Loucy (cell line): ENCODE data around the gene ASPDH.

Experiments used
- H2AFZ ChIP-seq: fragments of 200-600 bp; sonication (generic); 2 replicates; pipeline ENCODE4 v1.6.0; 2016; ENCODE audit warnings: antibody characterized with exemption, mild to moderate bottlenecking, low read length, moderate library complexity
- H3F3A ChIP-seq: fragments of 200-600 bp; 2 replicates; pipeline ENCODE4 v1.6.0; 2016; ENCODE audit warnings: antibody characterized with exemption, low read depth, mild to moderate bottlenecking
- H3K27me3 ChIP-seq: fragments of 200-600 bp; sonication (generic); 2 replicates; pipeline ENCODE4 v1.6.1; 2014; ENCODE audit warnings: low read length, mild to moderate bottlenecking; ENCODE audit not compliant: insufficient read depth, poor library complexity, severe bottlenecking
- H3K36me3 ChIP-seq: fragments of 200-600 bp; sonication (generic); 2 replicates; pipeline ENCODE4 v1.6.1; 2016; ENCODE audit warnings: low read length; ENCODE audit not compliant: insufficient read depth
- H3K4me1 ChIP-seq: fragments of 200-600 bp; sonication (generic); 2 replicates; pipeline ENCODE4 v1.5.1; 2014; ENCODE audit warnings: low read length, mild to moderate bottlenecking; ENCODE audit not compliant: insufficient read depth, poor library complexity, severe bottlenecking
- H3K4me2 ChIP-seq: fragments of 200-600 bp; sonication (generic); 2 replicates; pipeline ENCODE4 v1.6.0; 2014; ENCODE audit warnings: antibody characterized with exemption, low read length, low read depth, mild to moderate bottlenecking; ENCODE audit not compliant: poor library complexity, severe bottlenecking
- H3K4me3 ChIP-seq: fragments of 200-600 bp; sonication (generic); 2 replicates; pipeline ENCODE4 v1.5.1; 2014; ENCODE audit warnings: low read length, mild to moderate bottlenecking, mixed read lengths; ENCODE audit not compliant: poor library complexity, severe bottlenecking
- H3K79me2 ChIP-seq: fragments of 200-600 bp; sonication (generic); 2 replicates; pipeline ENCODE4 v1.6.1; 2014; ENCODE audit warnings: low read length; ENCODE audit not compliant: insufficient read depth
- H3K9ac ChIP-seq: fragments of 200-600 bp; sonication (generic); 2 replicates; pipeline ENCODE4 v1.6.0; 2014; ENCODE audit warnings: mild to moderate bottlenecking, low read depth, low read length, moderate library complexity; ENCODE audit not compliant: poor library complexity, severe bottlenecking
- H3K9me2 ChIP-seq: fragments of 200-600 bp; sonication (generic); replicated peaks from 2 replicates; pipeline ENCODE4 v1.6.1; 2016; ENCODE audit warnings: low read depth, low read length, mixed read lengths
- H3K9me3 ChIP-seq: fragments of 200-600 bp; sonication (generic); 2 replicates; pipeline ENCODE4 v1.6.1; 2014; ENCODE audit warnings: mild to moderate bottlenecking, antibody characterized with exemption, low read length, low read depth; ENCODE audit not compliant: insufficient read depth
- H4K20me1 ChIP-seq: fragments of 200-600 bp; sonication (generic); 2 replicates; pipeline ENCODE4 v1.6.0; 2014; ENCODE audit warnings: antibody characterized with exemption, low read length, mild to moderate bottlenecking; ENCODE audit not compliant: insufficient read depth, poor library complexity, severe bottlenecking
- CTCF ChIP-seq: fragments of 200-600 bp; sonication (generic); conservative IDR thresholded peaks from 2 replicates; pipeline ENCODE4 v1.5.1; 2014; ENCODE audit warnings: mild to moderate bottlenecking, antibody characterized with exemption, low read length
- EZH2phosphoT487 ChIP-seq: fragments of 200-600 bp; IDR thresholded peaks from 2 replicates; pipeline ENCODE4 v1.6.1; 2018; ENCODE audit warnings: antibody characterized with exemption, mild to moderate bottlenecking, moderate library complexity, borderline replicate concordance

The ASPDH gene

DNA sequence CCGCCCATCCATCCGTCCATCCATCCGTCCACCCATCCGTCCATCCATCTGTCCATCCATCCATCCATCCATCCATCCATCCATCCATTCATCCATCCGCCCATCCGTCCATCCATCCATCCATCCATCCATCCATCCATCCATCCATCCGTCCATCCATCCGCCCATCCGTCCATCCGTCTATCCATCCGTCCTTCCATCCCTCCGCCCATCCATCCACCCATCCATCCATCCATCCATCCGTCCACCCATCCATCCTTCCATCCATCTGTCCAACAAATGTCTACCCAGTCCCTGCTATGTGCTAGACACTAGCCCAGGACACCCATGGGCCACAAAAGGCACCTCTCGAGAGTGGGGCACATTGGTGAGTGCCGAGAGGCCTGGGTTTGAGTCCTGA lies 38.8 kb upstream of the ASPDH start:
- Histone ChIP-seq H3K9me2 (no peaks in the 10 kb centered on the region), H3K27me3 (no peaks in the 10 kb centered on the region), H3K4me3 (no peak overlapping the region), H2AFZ (no peak overlapping the region), H3K9ac (no peak overlapping the region), H3K4me1 (peaks cover 13% of the 10 kb centered on the region), H3K4me2 (no peak overlapping the region), H4K20me1 (no peaks in the 10 kb centered on the region), H3K9me3 (no peaks in the 10 kb centered on the region), H3K36me3 (no peaks in the 10 kb centered on the region), H3K79me2 (no peaks in the 10 kb centered on the region), H3F3A (no peaks in the 10 kb centered on the region)
- no peak for TF ChIP-seq CTCF
- no peak for TF ChIP-seq EZH2phosphoT487

DNA sequence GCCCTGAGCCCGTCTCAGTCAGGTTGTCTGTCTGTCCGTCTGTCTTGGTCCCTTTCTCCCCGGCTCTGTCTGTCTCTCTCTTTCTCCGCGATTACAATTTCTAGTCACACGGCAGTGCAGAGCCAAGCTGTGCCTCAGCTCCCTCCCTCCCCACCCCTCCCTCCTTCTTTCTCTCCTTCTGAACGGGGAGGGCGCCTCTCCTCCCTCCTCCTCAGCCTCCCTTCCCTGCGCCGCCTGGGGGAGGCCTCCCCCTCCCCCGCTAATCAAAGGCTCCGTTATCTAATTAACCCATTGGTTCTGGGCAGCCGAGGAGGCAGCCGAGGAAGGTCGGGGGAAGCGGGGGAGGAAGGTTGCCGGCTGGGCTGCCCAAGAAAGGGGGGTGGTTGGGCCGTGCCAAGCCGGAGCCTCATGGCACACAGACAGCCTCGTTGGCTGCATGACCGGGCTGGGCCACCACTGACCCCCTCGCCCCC lies 38.0 kb upstream of the ASPDH start:
- no peak overlapping the region for H3K9ac ChIP-seq
- H3K36me3 ChIP-seq = no peaks in the 10 kb centered on the region
- no peaks in the 10 kb centered on the region for H3K79me2 ChIP-seq
- no peak overlapping the region for H3K4me2 ChIP-seq
- peaks cover 11% of the 10 kb centered on the region for H3K4me1 ChIP-seq
- no peak overlapping the region for H2AFZ ChIP-seq
- no peaks in the 10 kb centered on the region for H3K9me3 ChIP-seq
- H4K20me1 ChIP-seq = no peaks in the 10 kb centered on the region
- no peaks in the 10 kb centered on the region for H3F3A ChIP-seq
- TF ChIP-seq CTCF (no peak), EZH2phosphoT487 (no peak)
- H3K4me3 ChIP-seq = no peak overlapping the region
- no peaks in the 10 kb centered on the region for H3K9me2 ChIP-seq
- no peaks in the 10 kb centered on the region for H3K27me3 ChIP-seq

DNA sequence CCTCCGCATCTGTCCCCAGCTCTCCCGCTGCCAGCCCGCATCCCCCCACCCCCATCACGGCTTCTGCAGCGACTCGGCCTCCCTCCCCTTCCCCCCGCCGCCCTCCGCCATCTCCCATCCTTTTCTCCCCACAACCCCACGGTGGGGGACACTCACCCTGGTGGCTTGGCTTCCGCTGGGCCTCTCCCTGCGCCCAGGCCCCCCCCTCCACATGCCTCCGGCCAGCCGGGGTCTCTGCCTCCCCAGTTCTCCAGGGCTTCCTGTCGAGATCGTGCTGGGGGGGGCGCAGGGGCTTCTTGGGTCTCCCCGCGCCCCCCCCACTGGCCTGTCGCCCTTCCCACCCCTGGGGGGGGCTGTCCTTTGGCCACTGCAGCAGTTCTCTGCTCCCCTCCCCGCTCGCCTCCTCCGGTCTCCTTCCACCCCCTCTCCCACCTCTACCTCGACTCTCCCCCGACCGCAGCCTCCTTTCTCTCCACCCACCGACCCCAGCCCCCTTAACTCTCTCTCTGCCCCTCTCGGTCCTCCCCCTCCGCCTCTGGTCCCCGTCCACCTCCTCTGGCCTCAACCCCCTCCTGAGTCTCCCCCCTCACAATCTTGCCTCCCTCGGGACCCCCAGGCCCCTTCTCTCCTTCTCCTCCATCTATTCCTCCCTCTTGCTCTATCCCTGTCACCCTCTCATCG lies 37.5 kb upstream of the ASPDH start:
- TF ChIP-seq EZH2phosphoT487 (no peak), CTCF (no peak)
- Histone ChIP-seq H3F3A (no peaks in the 10 kb centered on the region), H3K4me1 (peaks cover 5% of the 10 kb centered on the region), H3K79me2 (no peaks in the 10 kb centered on the region), H2AFZ (no peak overlapping the region), H3K9ac (no peak overlapping the region), H3K4me2 (no peak overlapping the region), H3K36me3 (no peaks in the 10 kb centered on the region), H3K9me2 (no peaks in the 10 kb centered on the region), H4K20me1 (no peaks in the 10 kb centered on the region), H3K4me3 (no peak overlapping the region), H3K9me3 (no peaks in the 10 kb centered on the region), H3K27me3 (no peaks in the 10 kb centered on the region)
